IMR-90 (cell line): ENCODE results near the gene SYT10. TPM values are rescaled to one million over a fixed set of nuclear protein-coding genes. Genes with fewer than 3 reads are reported as not detected.

Experiments used
- ATAC-seq: fragments of 200-7000 bp; cut with Tn5 transposase; 2 replicates; pipeline ENCODE4 v1.9.1; 2020; ENCODE audit warnings: low read depth, mild to moderate bottlenecking, moderate library complexity
- BruUV-seq: library from RNA; stranded (reverse); fragments of 400-500 nt; replicated peaks from 2 replicates; lab custom pipeline; 2021; lab: Mats Ljungman, UMichigan
- CTCF ChIA-PET: fragments of 300-600 bp; formaldehyde crosslinking; extraction: SDS; loops from one replicate; lab custom pipeline; 2021; ENCODE audit warnings: antibody characterized with exemption; lab: Yijun Ruan, JAX
- POLR2A ChIA-PET: fragments of 300-600 bp; sonication (Branson Sonifier 250); formaldehyde crosslinking; loops from one replicate; lab custom pipeline; 2022; ENCODE audit warnings: antibody characterized with exemption; ENCODE audit not compliant: unreplicated experiment; lab: Charles Lee
- DNase-seq: peaks from one replicate; pipeline ENCODE4 v3.0.0; 2013
- H2AFZ ChIP-seq: replicated peaks from 2 replicates; pipeline ENCODE3; 2013; ENCODE audit warnings: low read length, mild to moderate bottlenecking; ENCODE audit not compliant: poor library complexity
- H2AK5ac ChIP-seq: 2 replicates; pipeline ENCODE4 v1.6.1; 2013; ENCODE audit warnings: low read depth, low read length, inconsistent platforms
- H2AK9ac ChIP-seq: replicated peaks from 2 replicates; pipeline ENCODE3; 2013; ENCODE audit warnings: mild to moderate bottlenecking, low read depth, low read length, moderate library complexity; ENCODE audit not compliant: poor library complexity
- H2BK120ac ChIP-seq: 2 replicates; pipeline ENCODE4 v1.6.1; 2013; ENCODE audit warnings: low read depth, low read length, inconsistent platforms
- H2BK15ac ChIP-seq: 3 replicates; pipeline ENCODE4 v1.6.1; 2013; ENCODE audit warnings: low read depth, low read length, inconsistent platforms
- H2BK20ac ChIP-seq: 2 replicates; pipeline ENCODE4 v1.6.1; 2013; ENCODE audit warnings: low read depth, mild to moderate bottlenecking, inconsistent platforms, low read length, moderate library complexity
- H2BK5ac ChIP-seq: 2 replicates; pipeline ENCODE4 v1.6.1; 2013; ENCODE audit warnings: mild to moderate bottlenecking, low read depth, low read length, inconsistent platforms; ENCODE audit not compliant: poor library complexity, severe bottlenecking
- H3K14ac ChIP-seq: replicated peaks from 2 replicates; pipeline ENCODE4 v1.6.1; 2013; ENCODE audit warnings: low read depth, low read length, inconsistent platforms
- H3K18ac ChIP-seq: 2 replicates; pipeline ENCODE4 v1.6.1; 2013; ENCODE audit warnings: low read depth, low read length, control low read depth
- H3K23ac ChIP-seq: 2 replicates; pipeline ENCODE4 v1.6.1; 2013; ENCODE audit warnings: low read depth, low read length, inconsistent platforms
- H3K27ac ChIP-seq: 2 replicates; pipeline ENCODE4 v1.5.1; 2013; ENCODE audit warnings: mild to moderate bottlenecking, control low read depth, low read length; ENCODE audit not compliant: insufficient read depth
- H3K27me3 ChIP-seq: 2 replicates; pipeline ENCODE4 v1.6.1; 2013; ENCODE audit warnings: low read length; ENCODE audit not compliant: control insufficient read depth, insufficient read depth
- H3K36me3 ChIP-seq: 2 replicates; pipeline ENCODE4 v1.6.1; 2013; ENCODE audit warnings: low read length, mixed read lengths; ENCODE audit not compliant: control insufficient read depth, insufficient read depth
- H3K4ac ChIP-seq: 2 replicates; pipeline ENCODE4 v1.6.1; 2013; ENCODE audit warnings: low read depth, low read length, inconsistent platforms
- H3K4me1 ChIP-seq: 2 replicates; pipeline ENCODE4 v1.6.1; 2013; ENCODE audit warnings: low read length, mixed read lengths; ENCODE audit not compliant: control insufficient read depth, insufficient read depth
- H3K4me2 ChIP-seq: 2 replicates; pipeline ENCODE4 v1.6.1; 2013; ENCODE audit warnings: low read depth, mild to moderate bottlenecking, control low read depth, low read length, moderate library complexity
- H3K4me3 ChIP-seq: 2 replicates; pipeline ENCODE4 v1.5.1; 2013; ENCODE audit warnings: low read depth, mild to moderate bottlenecking, control low read depth, low read length, moderate library complexity; ENCODE audit not compliant: insufficient read depth
- H3K56ac ChIP-seq: 2 replicates; pipeline ENCODE4 v1.6.1; 2013; ENCODE audit warnings: low read length, inconsistent platforms; ENCODE audit not compliant: insufficient read depth; ENCODE audit errors: extremely low read depth
- H3K79me1 ChIP-seq, 2 experiments: 2 replicates each; pipeline ENCODE4 v1.6.1; 2013; ENCODE audit warnings: low read length in 2 of 2, inconsistent platforms in 1 of 2, low read depth in 1 of 2
- H3K9ac ChIP-seq: 2 replicates; pipeline ENCODE4 v1.6.1; 2013; ENCODE audit warnings: low read depth, low read length, control low read depth
- H3K9me1 ChIP-seq: 2 replicates; pipeline ENCODE4 v1.6.1; 2013; ENCODE audit warnings: low read length, inconsistent platforms; ENCODE audit not compliant: insufficient read depth
- H3K9me3 ChIP-seq: 2 replicates; pipeline ENCODE4 v1.6.1; 2013; ENCODE audit warnings: low read length; ENCODE audit not compliant: control insufficient read depth, insufficient read depth
- H4K20me1 ChIP-seq: 2 replicates; pipeline ENCODE4 v1.6.1; 2013; ENCODE audit warnings: low read length, inconsistent platforms; ENCODE audit not compliant: insufficient read depth
- H4K5ac ChIP-seq: 2 replicates; pipeline ENCODE4 v1.6.1; 2013; ENCODE audit warnings: mild to moderate bottlenecking, low read depth, low read length, control low read depth
- H4K8ac ChIP-seq, 2 experiments: 2 replicates each; pipeline ENCODE4 v1.6.1; 2013; ENCODE audit warnings: low read depth in 2 of 2, low read length in 2 of 2, control low read depth in 1 of 2, inconsistent platforms in 1 of 2
- H4K91ac ChIP-seq: 2 replicates; pipeline ENCODE4 v1.6.1; 2013; ENCODE audit warnings: low read depth, low read length, inconsistent platforms; ENCODE audit not compliant: insufficient read depth
- BHLHE40 ChIP-seq: fragments of 150-350 bp; IDR thresholded peaks from 2 replicates; pipeline ENCODE4 v1.6.1; 2016; ENCODE audit warnings: mild to moderate bottlenecking, low read depth, low read length
- CEBPB ChIP-seq: IDR thresholded peaks from 2 replicates; pipeline ENCODE4 v1.6.1; 2012; ENCODE audit warnings: low read depth, low read length, improper control_type of control experiment
- CHD1 ChIP-seq: IDR thresholded peaks from 2 replicates; pipeline ENCODE4 v1.6.1; 2012; ENCODE audit warnings: low read depth, low read length, improper control_type of control experiment
- FOS ChIP-seq: fragments of 150-350 bp; IDR thresholded peaks from 2 replicates; pipeline ENCODE4 v1.6.1; 2016; ENCODE audit warnings: low read depth, low read length
- MAFK ChIP-seq: IDR thresholded peaks from 2 replicates; pipeline ENCODE4 v1.6.1; 2012; ENCODE audit warnings: low read depth, low read length, improper control_type of control experiment
- MAZ ChIP-seq: IDR thresholded peaks from 2 replicates; pipeline ENCODE4 v1.6.1; 2012; ENCODE audit warnings: low read depth, mild to moderate bottlenecking, low read length, improper control_type of control experiment, moderate library complexity, borderline replicate concordance
- MXI1 ChIP-seq: IDR thresholded peaks from 2 replicates; pipeline ENCODE4 v1.6.1; 2012; ENCODE audit warnings: low read depth, mild to moderate bottlenecking, low read length, moderate library complexity, borderline replicate concordance
- NFE2L2 ChIP-seq: fragments of 150-350 bp; IDR thresholded peaks from 2 replicates; pipeline ENCODE4 v1.6.1; 2016; ENCODE audit warnings: low read depth, mild to moderate bottlenecking, low read length
- POLR2A ChIP-seq: IDR thresholded peaks from 2 replicates; pipeline ENCODE4 v1.6.1; 2012; ENCODE audit warnings: mild to moderate bottlenecking, low read depth, low read length
- RAD21 ChIP-seq: IDR thresholded peaks from 2 replicates; pipeline ENCODE4 v1.6.1; 2012; ENCODE audit warnings: low read length, improper control_type of control experiment
- RCOR1 ChIP-seq: IDR thresholded peaks from 2 replicates; pipeline ENCODE4 v1.6.1; 2012; ENCODE audit warnings: mild to moderate bottlenecking, low read length, improper control_type of control experiment; ENCODE audit not compliant: insufficient replicate concordance
- RFX5 ChIP-seq: IDR thresholded peaks from 2 replicates; pipeline ENCODE4 v1.8.0; 2012; ENCODE audit warnings: low read depth, mild to moderate bottlenecking, low read length, moderate library complexity
- SMC3 ChIP-seq: fragments of 150-350 bp; IDR thresholded peaks from 2 replicates; pipeline ENCODE4 v1.6.1; 2016; ENCODE audit warnings: low read depth, mild to moderate bottlenecking, antibody characterized with exemption, low read length, moderate library complexity
- WGBS, 2 experiments: methylation state at CpG; one replicate each; pipeline versions ENCODE4 v1.1.5 to v1.1.7; 2013; ENCODE audit warnings: missing lambda C conversion rate in 2 of 2; ENCODE audit not compliant: insufficient read length in 1 of 2; ENCODE audit errors: extremely low coverage in 2 of 2; 5-methylcytosine and 5-hydroxymethylcytosine counted together
- dilution Hi-C: fragments of 300-500 bp; cut with HindIII; formaldehyde crosslinking; loops from one replicate; pipeline ENCODE4 v1.14.3; 2018; ENCODE audit warnings: low sequenced_read_pairs; ENCODE audit not compliant: unreplicated experiment
- in situ Hi-C: fragments of 300-500 bp; cut with MboI; formaldehyde crosslinking; loops from 3 replicates; pipeline ENCODE4 v1.14.3; 2019; ENCODE audit warnings: low sequenced_read_pairs, inconsistent platforms, mixed read lengths
- intact Hi-C: fragments of 100-400 bp; cut with micrococcal nuclease; formaldehyde crosslinking; loops from 2 replicates; pipeline ENCODE4 v1.10.0; 2022
- polyA plus RNA-seq, 3 experiments: library from polyadenylated mRNA; depleted of rRNA; stranded (reverse); fragments of >200 nt; gene quantifications; 2 replicates each; pipeline ENCODE4 v1.2.3, GENCODE V29; 2012; ENCODE audit warnings: low replicate concordance in 1 of 3
- total RNA-seq: library from RNA; depleted of rRNA; stranded (reverse); fragments of >200 nt; gene quantifications from 2 replicates; pipeline ENCODE4 v1.2.3, GENCODE V29; 2012
- TF ChIP-seq, protein P1 (sequence below): conservative IDR thresholded peaks from 2 replicates; pipeline ENCODE4 v1.5.1; 2012; ENCODE audit warnings: mild to moderate bottlenecking, low read depth, low read length, improper control_type of control experiment
- TF ChIP-seq, protein P2 (sequence below): fragments of 150-350 bp; IDR thresholded peaks from 2 replicates; pipeline ENCODE4 v1.6.1; 2017; ENCODE audit warnings: mild to moderate bottlenecking, antibody characterized with exemption, low read length, low read depth
- TF ChIP-seq, protein P3 (sequence below): fragments of 150-350 bp; IDR thresholded peaks from 2 replicates; pipeline ENCODE4 v1.6.1; 2016; ENCODE audit warnings: low read depth, mild to moderate bottlenecking, low read length, moderate library complexity, borderline replicate concordance

SYT10 gene
- total and polyA plus RNA-seq, 2 of the 4 experiments (the other 2 are of a cell fraction): not detected

DNA sequence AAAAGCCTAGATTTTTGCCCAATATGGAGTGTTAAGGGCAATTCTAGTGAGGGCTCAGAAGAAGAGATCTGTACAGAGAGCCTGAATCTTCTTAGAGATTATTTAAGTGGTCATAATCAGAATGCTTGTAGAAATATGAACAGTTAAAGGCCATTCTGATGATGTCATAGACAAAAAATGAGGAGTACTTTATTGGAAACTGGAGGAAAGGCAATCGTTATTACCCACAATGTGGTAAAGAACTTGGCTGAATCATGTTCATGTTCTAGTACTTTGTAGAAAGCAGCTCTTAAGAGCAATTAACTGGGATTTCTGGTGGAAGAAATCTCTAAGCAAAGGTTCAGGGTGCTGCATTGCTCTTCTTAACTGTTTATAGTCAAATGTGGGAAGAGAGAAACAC, 36.4 kb upstream of the SYT10 start:
- BruUV-seq: no TSS peak

More for the DNA sequence above, 36.4 kb upstream of the SYT10 start:
- no peak overlapping the region for H4K91ac ChIP-seq
- H2BK15ac ChIP-seq: no peak overlapping the region
- H2BK120ac ChIP-seq: no peak overlapping the region
- in situ Hi-C loops (no loop called here), intact Hi-C loops (no loop called here), dilution Hi-C loops (no loop called here)
- no peak overlapping the region for H3K4me3 ChIP-seq
- H4K8ac ChIP-seq: no peak overlapping the region
- H2BK5ac ChIP-seq: no peak overlapping the region
- POLR2A ChIA-PET: no interaction called here
- no peak overlapping the region for H2AK5ac ChIP-seq
- H3K79me1 ChIP-seq: no peaks in the 10 kb centered on the region
- no peak overlapping the region for H3K56ac ChIP-seq
- H2AK9ac ChIP-seq: no peak overlapping the region
- peaks cover 4% of the 10 kb centered on the region; the same call in 1 of the 2 replicates for H3K9me3 ChIP-seq
- H3K4me2 ChIP-seq: no peak overlapping the region
- no CpG with 5 or more reads among the region's 1 CpG for WGBS, 2 experiments
- H4K20me1 ChIP-seq: no peaks in the 10 kb centered on the region
- ATAC-seq (no peak), DNase-seq (no peak)
- no peaks in the 10 kb centered on the region for H3K4me1 ChIP-seq
- TF ChIP-seq CEBPB: no peak
- no peak for TF ChIP-seq MAZ
- TF ChIP-seq, protein P1, sequence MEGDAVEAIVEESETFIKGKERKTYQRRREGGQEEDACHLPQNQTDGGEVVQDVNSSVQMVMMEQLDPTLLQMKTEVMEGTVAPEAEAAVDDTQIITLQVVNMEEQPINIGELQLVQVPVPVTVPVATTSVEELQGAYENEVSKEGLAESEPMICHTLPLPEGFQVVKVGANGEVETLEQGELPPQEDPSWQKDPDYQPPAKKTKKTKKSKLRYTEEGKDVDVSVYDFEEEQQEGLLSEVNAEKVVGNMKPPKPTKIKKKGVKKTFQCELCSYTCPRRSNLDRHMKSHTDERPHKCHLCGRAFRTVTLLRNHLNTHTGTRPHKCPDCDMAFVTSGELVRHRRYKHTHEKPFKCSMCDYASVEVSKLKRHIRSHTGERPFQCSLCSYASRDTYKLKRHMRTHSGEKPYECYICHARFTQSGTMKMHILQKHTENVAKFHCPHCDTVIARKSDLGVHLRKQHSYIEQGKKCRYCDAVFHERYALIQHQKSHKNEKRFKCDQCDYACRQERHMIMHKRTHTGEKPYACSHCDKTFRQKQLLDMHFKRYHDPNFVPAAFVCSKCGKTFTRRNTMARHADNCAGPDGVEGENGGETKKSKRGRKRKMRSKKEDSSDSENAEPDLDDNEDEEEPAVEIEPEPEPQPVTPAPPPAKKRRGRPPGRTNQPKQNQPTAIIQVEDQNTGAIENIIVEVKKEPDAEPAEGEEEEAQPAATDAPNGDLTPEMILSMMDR: no peak
- TF ChIP-seq, protein P2, sequence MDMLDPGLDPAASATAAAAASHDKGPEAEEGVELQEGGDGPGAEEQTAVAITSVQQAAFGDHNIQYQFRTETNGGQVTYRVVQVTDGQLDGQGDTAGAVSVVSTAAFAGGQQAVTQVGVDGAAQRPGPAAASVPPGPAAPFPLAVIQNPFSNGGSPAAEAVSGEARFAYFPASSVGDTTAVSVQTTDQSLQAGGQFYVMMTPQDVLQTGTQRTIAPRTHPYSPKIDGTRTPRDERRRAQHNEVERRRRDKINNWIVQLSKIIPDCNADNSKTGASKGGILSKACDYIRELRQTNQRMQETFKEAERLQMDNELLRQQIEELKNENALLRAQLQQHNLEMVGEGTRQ: no peak
- TF ChIP-seq RAD21: no peak
- no peak for TF ChIP-seq NFE2L2
- TF ChIP-seq, protein P3, sequence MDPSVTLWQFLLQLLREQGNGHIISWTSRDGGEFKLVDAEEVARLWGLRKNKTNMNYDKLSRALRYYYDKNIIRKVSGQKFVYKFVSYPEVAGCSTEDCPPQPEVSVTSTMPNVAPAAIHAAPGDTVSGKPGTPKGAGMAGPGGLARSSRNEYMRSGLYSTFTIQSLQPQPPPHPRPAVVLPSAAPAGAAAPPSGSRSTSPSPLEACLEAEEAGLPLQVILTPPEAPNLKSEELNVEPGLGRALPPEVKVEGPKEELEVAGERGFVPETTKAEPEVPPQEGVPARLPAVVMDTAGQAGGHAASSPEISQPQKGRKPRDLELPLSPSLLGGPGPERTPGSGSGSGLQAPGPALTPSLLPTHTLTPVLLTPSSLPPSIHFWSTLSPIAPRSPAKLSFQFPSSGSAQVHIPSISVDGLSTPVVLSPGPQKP: no peak
- TF ChIP-seq BHLHE40: no peak
- no peak for TF ChIP-seq FOS
- TF ChIP-seq SMC3: no peak
- TF ChIP-seq RFX5: no peak
- no peak for TF ChIP-seq RCOR1
- TF ChIP-seq MAFK: no peak
- TF ChIP-seq POLR2A: no peak
- no peak for TF ChIP-seq CHD1
- no peak for TF ChIP-seq MXI1
- no peak overlapping the region for H3K23ac ChIP-seq
- H3K18ac ChIP-seq: no peak overlapping the region
- H3K14ac ChIP-seq: no peak overlapping the region
- no peak overlapping the region for H2BK20ac ChIP-seq
- H3K4ac ChIP-seq: no peak overlapping the region
- H2AFZ ChIP-seq: no peak overlapping the region
- H4K5ac ChIP-seq: no peak overlapping the region
- no peaks in the 10 kb centered on the region for H3K36me3 ChIP-seq
- no peaks in the 10 kb centered on the region for H3K27me3 ChIP-seq
- H3K27ac ChIP-seq: no peak overlapping the region
- H3K9ac ChIP-seq: no peak overlapping the region
- H3K9me1 ChIP-seq: no peaks in the 10 kb centered on the region
- CTCF ChIA-PET: no interaction called here
